ENCODE data around the gene DNAH10. TPM values are rescaled to one million over a fixed set of nuclear protein-coding genes. Genes with fewer than 3 reads are reported as not detected.

DNAH10 gene
- total RNA-seq, 1 donor from 2014 or later: 0.10 TPM

DNA sequence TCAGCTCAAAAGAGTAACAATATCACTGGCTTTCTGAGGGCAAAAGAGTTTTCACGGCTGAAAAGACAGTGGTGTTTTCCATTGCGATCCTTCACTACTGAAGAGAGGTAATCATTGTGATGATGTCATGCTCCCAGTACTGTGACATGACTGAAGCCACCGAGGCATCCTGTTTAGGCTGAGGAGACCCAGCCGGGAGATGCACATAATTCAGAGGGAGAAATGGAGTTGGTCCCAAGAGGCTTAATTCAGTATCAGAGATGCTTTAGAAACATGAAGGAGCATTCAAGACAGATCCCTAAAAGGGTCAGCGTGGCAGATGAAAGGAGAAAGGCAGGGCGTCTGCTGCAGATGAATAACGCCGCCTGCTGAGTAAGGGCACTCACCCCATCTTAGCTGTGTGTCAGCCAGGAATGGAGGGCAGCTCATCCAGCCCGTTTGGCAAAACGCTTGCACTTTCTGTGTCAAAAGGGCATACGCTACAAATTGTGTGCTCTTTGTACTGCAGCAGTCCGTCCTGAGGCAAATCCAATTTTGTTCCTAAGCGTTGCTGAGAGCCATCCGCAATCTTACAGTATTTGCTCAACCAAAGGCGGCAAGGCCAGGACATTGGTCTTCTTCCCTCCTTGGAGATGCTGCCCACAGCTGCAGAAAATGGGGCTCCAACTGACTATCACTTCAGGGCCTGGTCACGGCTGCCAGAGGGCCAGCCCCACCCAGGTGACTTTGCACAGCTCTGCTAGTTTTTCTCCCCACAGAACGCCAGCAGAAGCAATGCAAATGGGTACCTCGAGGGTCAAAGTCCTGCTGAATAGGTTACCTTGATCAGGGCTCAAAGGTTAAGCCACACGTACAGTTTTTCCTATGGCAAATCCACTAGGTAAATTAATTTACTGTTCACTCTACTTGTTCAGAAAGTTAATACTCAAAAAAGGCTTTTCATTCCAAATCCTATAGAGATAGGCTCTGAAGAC lies 187.0 kb downstream of the DNAH10 start:
- DNase-seq (ENCODE audit: low read depth): peak; percentile 20

DNA sequence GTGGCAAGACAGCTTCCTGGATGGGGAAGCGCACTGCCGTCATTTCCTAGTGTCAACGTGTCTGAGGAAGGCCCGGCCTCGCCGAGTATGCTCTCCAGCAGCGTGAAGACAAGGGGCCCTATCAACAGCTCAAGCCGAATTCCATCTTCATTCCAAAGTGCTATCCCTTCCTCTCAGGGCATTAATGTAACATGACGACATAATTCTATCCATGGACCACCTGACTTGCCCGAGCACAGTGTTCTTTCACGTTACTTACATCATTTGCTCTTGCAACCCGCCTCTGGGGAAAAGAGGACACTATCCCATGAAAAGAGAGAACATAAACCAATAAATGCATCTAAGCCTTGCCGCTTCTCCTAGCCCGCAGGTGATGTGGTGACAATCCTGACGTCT lies 187.7 kb downstream of the DNAH10 start:
- no peak for DNase-seq (ENCODE audit: low read depth)

DNA sequence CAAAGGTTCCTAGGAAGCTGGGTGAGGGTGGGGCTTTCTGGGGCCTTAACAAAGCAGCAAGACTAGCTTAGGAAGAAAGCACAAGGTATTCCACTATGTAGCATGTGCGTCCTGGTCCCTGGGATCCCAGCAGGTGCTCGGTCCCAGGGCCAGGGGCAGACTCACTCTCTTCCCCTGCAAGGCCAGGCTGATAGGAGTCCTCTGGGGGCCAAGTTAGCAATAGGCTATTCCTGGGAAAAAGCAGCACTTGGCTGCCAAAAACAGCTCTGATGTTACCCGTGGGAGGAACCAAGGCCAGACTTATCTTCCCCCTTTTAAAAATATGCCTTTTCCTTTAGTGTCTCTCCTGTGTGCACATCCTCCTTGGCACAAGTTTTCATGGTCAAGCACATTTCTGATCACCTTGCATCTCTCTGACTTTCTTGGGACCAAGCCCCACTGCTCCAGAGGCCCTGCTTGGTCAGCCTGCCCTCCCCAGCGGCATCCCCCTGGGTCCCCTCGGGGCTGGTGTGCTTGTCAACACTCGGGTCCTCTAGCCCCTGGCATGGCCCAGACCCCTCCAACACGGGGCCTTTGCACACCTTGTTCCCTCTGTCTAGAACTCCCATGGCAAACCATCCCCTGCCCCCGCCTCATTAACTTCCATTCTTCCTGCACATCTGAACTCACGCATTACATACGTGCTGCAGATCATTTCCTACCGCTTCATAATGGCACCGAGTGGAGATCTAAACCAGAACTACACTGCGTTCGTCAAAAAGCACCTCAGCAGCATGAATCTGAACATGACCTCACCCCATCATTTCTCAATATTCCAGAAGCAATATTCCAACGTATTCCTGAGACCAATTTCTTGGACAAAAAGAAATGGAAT lies 188.6 kb downstream of the DNAH10 start:
- DNase-seq (ENCODE audit: low read depth): no peak

DNA sequence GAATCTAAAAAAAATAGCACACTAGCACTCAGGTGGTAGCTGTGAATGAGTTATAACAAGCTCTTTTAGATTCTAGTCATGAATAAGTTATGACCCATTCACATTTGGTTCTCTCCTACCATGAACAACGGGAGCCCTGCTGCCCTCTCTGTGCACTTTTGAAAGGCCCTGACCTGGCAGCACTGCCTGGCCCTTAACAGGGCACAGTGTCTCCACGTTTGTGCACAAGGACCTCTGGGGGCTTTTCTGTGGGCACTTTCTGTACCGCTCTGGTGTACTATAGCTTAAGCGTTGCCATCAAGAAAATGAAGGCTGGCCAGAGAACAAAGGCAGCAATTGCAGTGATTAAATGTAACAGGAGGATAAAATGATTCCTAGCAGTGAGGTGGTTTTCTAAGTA lies 189.4 kb downstream of the DNAH10 start:
- no peak for DNase-seq (ENCODE audit: low read depth)

DNA sequence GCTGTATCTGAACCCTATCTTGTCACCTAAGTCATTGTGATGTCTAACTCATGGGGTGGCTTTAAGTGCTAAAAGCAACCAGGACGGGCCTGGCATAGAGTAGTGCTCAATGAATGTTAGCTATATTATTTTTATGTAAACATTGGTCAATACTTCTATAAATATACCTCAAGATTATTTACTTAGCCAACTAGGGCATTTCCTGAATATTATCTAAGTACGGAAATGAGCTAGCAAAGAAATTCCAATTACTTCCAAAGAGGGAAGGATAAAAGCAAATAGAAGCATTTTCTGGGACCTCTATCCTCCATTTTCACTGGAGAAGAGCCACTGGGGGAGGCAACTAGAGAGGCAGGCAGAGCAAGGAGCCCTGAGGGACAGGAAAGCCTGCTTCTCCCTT lies 189.9 kb downstream of the DNAH10 start:
- no peak for DNase-seq (ENCODE audit: low read depth)

DNA sequence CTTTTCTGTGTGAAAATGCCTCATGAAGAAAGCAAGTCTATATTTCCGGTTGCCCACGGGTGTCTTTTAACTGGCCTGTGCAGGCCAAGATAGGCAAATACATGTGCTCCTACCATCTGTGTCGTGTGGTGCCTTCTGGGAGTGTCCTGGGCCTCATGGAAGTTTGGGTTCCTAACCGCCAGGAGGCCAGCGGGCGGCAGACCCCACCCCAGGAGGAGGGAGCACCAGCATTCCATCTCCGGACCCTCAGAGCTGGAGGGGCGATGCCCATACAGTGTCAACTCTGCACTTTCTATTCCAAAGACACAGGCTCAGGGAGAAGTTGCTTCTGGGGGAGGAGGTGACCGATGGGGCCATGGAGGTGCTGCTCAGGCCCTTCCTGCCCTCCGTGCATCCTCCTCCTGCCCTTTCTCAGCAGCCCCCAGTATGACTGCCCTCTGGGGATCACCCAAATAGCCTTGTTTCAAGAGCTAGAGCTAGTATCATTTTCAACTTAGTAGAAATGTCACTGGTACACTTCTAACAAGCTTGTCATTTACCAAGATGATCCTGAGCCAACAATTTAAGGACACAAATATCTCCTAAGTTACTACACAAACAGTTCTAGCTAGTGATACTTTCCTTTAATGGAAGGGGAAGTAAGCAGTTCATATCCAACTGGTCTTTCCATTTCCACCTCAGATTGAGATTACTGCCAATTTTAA lies 192.7 kb downstream of the DNAH10 start:
- DNase-seq (ENCODE audit: low read depth): no peak

DNA sequence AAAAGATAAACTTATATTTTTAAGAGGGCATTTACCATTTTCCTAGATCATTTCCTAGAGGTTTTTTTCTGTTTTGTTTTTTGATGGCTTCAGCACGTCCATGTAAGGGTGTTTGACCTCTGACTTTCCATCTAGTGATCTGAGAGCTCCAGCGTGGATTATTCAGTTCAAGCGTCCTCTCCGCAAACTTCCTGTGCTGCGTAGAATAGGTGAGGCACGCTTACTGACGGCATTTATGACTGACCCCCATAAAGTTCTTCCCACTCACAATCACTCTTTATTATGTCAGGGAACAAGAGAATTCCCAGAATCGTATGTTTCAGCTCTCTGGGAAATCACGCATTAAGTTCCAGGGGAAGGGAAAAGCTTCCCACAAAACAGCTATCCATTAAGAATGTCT lies 194.1 kb downstream of the DNAH10 start:
- no peak for DNase-seq (ENCODE audit: low read depth)

DNA sequence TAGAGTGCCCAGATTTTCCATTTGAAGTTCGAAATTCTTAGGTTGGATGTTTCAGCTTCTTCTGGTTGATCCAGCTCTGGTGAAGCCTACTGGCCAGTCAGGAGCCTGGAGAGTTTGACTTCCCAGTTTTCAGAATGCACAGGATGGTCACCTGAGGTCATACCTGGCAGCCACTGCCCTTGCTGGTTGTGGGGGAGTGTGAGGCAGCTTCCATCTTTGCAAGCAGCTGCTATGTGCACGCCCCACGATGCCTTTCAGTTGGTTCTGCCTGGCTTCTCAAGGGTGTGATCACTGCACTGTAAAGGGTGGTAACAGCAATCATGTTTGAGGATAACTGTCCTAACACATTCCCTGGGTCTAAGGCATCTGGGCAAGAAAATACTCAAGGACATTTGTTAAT lies 195.1 kb downstream of the DNAH10 start:
- no peak for DNase-seq (ENCODE audit: low read depth)

DNA sequence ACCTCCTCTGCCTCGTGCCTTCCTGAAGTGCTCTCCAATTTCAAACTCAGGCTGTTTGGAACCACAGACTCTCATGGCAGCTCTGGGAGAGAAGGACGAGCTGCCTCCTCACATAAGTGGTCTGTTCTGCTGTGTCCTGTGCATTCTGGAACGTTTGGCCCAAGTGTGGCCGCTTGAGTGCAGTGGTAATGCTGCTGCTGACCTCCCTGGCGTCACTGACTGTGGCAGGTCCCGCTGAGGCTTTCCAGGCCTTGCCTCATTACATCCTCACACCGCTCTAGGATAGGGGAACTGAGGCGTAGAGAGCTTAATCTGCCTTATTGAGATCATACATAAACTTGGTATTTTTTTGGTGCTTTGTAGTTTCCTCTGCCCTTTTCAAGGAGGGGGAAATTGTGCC lies 196.4 kb downstream of the DNAH10 start:
- no peak for DNase-seq (ENCODE audit: low read depth)

DNA sequence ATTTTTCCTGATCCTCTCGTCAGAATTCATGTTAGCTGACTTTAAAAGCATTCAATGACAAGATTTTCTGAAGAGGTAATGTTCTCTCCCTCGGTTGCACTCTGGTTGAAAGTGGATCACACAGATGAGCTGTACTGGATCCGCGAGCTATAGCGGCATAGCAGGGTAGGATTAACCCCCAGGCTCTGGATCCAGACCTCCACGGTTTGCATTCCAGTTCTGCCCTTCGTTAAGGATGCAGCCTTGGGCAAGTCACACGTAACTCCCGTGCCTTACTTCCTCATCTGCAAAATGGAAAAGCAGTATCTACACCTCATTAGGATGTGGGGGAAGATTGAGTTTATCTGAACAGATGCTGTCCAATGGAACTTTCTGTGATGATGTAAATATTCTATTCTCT lies 196.8 kb downstream of the DNAH10 start:
- no peak for DNase-seq (ENCODE audit: low read depth)

DNA sequence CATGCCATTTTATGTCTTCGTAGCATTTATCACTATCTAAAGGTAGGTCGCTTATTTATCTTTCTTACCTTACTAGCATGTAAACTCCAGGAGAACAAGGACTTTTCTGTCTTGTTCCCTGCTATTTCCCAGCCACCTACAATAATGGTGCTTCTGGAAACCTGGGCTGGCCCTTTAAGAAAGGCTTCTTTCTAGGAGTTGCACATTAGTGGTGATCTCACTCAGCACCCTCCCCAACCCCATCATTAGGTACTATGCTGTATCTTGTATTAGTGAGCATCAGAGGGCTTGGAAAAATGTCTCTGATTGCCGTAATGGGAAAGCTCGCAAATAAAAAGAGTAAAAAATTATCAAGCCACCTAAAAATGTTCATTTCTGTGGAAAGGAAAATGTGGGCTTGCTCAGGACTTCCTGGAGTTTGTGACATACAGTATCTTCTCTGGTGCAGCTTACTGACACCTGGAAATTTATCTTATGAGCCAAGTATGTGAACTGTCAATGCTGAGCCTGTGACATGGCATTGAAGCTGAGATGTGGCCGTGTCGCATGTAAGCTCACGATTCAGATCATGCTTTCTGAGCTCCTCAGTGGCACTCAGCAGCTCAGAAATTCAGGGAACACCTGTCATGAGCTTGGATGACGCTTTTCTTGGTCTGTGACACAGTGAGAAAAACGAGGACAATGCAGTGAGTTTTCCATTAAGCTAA lies 198.1 kb downstream of the DNAH10 start:
- no peak for DNase-seq (ENCODE audit: low read depth)

DNA sequence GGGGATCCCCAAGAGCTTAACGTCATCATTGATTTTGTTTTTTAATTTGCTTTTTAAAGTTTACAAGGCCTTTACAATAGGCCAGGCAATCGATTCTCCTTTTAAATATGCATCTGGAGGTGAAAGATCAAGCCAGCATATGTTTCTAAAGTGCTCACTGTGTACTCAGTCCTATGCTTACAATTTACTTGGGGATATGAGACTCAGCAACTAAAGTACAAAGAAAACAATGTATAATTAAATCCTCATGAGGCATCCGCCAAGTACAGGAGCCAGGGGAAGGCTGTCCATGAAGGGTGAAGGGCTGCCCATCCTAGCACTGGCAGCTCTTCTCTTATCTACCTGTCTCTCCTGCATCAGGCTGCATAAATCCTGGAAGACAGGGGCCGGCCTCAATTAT lies 198.8 kb downstream of the DNAH10 start:
- no peak for DNase-seq (ENCODE audit: low read depth)

DNA sequence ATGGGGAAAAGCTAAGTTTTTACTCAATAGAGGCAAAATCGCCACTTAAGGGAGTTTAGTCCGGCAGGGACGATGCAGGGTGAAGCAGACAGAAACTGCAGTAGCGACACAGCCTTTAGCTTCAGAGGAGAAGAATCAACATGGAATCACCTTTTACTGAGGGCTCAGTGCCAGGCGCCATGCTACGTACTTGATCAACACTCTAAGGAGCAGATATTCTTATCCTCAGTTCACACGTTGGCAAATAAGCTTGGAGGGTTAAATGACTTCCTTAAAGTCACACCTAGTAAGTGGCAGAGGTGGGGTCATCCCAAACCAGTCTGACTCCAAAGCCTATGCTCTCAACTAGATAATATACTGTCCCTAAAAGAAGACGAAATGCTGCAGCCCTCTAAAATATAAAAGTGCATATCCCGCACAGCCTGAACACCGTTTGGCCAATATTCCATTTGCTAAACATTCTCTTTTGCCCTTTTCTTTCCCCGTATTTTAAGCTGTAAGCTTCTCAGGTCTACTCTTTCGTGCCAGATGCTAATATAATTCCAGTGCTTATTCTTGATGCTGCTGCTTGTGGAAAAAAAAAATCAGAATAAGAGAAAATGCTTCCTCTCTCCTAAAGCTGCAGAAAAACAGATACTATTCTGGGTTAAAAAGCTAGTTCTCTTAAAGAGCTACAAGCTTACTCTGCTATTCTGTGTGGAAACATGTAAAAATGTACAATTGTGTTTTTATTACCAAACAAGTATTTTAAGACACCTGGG lies 199.7 kb downstream of the DNAH10 start:
- no peak for DNase-seq (ENCODE audit: low read depth)

DNA sequence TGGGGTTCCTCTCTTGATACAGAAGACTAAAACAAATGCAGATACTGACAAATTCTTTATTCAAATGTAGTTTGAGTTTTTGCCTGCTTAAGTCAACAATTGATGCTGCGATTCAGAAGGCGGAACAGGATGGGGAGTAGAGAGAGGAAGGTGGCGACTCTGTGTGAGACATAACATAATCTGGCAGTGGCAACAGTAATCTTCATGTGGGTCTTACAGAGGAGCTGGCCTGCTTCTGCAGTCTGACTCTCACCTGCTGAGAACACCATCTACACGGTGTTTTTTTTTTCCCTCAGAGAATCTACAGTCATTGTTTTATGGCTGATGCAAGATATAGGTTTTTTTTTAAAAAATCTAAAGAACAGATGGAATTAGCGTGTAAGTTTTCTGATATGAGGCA lies 200.4 kb downstream of the DNAH10 start:
- no peak for DNase-seq (ENCODE audit: low read depth)

DNA sequence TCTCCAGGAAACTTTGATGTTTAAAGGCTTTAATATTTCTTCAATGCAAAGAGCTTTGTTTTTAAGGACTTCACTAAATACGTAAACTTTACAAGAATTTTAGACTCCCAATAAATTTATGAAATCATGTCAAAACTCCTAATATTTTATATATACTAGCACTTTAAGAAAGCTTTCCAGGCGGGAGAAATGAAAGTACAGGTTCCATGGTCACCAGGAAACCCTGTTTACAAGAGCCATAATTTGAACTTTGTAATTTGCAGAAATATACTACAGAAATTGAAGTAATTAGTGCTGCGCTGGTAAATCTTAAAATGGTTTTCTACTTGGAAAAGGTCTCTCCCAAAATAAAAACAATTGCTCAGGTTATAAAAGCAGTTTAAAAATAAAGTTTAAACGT lies 201.7 kb downstream of the DNAH10 start:
- DNase-seq (ENCODE audit: low read depth): no peak

DNA sequence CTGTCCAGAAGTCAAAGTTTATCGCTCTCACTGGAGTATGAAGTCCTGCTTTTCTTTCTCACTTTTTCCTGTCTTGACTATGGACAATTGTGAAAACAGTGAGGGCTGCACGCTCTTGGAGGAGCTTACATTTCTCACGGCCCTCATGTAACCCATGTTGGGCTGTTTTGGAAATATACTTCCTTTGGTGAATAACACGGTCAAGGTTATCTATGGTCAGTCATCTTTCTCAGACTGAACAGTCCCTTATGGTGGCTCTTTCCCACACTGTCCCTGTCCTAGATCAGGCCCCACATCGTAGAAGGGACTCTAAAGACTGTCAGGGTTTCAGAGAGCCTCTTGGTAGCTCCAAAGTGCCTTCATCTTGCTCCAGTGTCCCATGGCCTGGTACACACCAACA lies 203.3 kb downstream of the DNAH10 start:
- DNase-seq (ENCODE audit: low read depth): no peak

DNA sequence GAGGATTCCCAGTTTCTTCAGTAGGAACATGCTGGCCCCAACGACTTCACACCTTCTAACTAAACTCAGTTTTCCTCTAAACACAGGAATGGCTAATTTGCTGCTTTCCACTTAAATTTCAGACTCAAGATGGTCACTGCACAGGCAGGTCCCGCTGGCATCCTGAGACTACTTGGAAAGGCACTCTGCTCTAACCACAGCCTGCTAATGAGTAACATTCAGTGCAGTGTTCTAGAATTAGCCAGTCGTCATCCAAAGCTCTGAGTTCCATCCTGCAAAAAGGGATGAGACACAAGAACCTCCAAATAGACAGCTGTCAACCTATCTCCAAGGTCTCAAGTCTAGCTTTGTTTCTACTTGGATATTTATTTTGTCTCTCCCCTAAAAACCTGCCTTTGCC lies 204.5 kb downstream of the DNAH10 start:
- DNase-seq (ENCODE audit: low read depth): peak; percentile 76

DNA sequence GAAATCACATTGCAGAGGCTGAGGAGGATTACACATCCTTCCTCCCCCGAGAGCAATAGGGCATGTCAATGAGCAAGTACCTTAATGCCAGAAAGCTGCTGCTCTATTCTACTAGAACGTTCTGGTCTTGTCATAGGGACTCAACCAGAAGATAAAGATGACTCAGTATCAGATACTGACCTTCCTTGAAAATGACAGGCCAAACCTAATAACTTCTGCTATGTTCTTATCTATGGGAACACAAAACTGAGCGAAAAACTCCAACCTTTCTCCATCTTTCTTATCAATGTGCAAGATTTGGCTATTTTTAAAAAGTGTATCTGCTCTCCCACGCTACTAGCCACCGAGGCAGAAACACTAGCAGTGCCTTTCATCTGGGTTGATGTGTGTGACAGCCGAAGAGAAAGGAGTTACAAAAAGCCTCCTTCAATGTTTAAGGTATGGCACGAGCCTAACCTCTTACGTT lies 205.1 kb downstream of the DNAH10 start:
- peak; percentile 41 for DNase-seq (ENCODE audit: low read depth)

DNA sequence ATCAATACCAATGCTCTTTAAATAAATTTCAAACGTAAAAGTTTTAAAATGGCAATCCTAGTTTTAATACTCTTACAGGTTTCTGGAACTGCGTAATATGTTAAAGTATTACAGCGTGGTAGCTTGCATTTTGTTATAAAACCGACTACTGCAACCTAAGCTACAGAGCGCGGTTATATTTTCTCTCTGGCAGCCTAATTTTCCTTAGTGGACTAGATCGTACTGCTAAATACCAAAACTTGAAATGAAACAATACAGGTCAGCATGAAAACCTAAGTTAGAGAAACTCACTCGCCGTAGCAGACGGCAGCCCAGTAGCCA lies 209.3 kb downstream of the DNAH10 start:
- DNase-seq (ENCODE audit: low read depth): no peak

DNA sequence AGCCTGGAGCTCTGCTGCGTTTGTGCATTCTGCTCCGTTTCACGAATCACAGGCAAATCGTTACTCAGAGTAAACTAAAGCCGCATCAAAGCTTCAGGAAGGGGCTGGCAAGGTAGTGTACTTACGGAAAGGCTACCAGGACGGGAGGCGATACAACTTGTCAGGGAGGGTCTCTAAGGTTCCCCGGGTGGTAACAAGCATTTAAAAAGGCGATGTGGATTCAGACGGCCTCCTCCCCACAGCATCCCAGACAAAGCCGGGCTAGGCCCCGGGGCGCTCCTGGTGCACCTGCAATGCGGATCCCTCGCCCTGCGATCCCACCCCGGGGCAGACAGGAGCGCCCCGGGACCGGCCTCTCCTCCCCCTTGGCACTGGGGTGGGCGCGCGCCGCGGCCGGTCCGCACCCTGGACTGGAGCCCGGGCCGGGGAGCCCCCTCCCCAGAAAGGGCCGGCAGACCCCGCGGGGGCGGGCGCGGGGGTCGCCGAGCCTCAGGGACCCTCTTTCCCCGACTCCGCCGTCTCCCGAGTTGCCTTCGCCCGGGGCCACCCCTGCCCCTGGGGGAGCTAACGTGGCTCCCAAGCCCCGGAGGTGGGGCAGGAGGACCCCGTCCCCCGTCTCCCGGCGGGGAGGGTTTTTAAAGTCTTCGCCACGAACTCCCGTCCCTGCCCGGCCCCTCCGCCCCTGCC lies 209.8 kb downstream of the DNAH10 start:
- peak; percentile 51 for DNase-seq (ENCODE audit: low read depth)

All from renal cortical epithelial cell (primary cell).